ENCODE results near the gene LINGO3.
"Not testable (repeated sequence)": the region's sequence is repeated elsewhere in the genome, so short reads cannot be mapped to it uniquely, and the experiment has no call there.

Gene LINGO3

DNA sequence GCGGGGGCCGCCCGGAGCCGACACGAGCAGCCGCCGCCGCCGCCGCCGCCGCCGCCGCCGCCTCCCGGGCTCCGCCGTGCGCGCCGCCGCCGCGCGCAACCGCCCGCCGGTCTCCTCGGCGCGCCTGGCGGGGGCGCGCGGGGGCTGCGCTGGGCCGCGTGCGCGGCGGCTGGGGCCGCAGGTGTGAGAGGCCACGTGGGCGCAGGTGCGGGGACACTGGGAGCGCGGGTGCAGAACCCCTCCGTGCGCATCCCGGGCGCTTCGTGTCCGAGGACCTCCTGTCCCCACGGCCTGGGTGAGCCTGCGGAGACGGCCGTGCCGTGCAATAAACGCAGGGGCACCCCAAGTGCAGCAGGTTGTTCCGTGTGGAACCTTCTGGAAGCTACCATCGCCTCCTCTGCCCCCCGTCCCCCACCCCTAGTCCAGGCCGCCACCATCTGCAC, at the start of gene LINGO3:
Gene LINGO3, minus strand, starts transcription at position 41 of the 443 bp plus-strand sequence. CDS start 16,378 bp downstream, outside the sequence.
- DNase-seq (ENCODE audit: low spot score) = peak; percentile 81

- peak; percentile 36 for DNase-seq (ENCODE audit: low spot score)
These were observed 48.2 kb upstream of the LINGO3 start for GRCh38 chr19:2356036-2356646.

DNA sequence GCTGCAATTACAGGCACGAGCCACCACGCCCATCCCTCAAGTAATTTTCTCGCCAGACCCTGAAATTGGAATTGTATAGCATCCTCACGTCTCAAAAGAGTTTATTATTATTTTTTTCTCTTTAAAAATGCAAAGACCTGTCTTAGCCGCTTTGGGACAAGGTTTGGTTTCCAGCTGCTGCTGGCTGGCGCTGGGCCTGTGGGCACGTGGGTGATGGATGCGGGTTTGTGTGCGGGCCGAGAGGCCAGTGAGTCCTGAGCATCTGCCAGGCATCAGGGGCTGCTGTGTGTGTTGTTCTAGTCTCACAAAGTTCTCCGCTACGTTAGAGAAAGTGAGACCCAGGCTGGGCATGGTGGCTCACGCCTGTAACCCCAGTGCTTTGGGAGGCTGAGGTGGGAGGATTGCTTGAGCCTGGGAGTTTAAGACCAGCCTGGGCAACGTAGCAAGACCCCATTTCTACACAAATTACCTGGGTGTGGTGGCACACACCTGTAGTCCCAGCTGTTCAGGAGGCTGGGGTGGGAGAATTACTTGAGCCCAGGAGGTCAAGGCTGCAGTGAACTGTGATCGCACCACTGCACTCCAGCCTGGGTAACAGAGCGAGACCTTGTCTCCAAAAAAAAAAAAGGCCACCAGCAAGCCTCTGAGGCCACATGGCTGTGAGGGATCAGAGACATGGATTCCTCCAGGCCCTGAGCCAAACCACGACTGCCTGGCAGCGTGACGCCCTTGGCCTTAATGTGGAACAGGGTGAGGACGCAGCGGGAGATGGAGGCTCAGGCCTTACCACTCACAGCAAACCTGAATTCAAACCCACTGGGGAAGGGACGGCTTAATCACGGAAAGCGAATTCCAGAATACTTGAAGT, 47.4 kb upstream of the LINGO3 start:
- DNase-seq (ENCODE audit: low spot score) = no peak

GRCh38 chr19:2354670-2355069, 46.7 kb upstream of the LINGO3 start:
- no peak for DNase-seq (ENCODE audit: low spot score)

DNA sequence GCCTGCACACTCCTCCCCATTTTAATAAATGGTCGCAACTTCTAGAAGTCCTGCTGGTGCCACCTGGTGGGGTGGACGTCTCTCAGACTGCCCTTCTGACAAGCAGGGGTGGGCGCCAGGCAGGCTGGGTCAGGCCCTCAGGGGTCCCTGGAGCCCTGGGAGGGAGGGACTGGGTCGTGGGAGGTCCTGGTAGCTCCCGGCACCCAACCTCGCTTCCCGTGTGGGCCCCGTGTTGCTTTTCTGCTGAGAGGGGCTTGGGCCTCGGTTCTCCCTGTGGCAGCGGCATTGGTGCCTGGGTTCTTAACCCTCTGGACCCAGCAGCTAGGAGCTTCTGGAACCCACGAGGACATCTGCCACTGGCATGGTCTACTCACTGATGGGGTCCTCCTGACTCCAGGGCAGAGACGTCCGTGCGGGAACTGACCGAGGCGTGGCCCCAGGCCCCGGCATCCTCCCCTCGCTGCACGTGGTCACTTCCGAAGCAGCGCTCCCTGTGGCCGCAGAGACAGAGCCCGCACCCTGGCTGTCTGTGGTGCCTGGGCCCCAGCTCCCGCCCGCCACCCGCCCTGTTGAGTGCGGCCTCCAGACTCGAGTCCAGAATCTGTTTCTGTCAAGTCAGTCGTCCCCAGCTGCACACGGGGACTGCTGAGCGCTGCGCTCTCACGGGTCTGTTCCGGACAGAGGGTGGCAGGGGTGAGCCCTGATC, 46.1 kb upstream of the LINGO3 start:
- DNase-seq (ENCODE audit: low spot score) = no peak

DNA sequence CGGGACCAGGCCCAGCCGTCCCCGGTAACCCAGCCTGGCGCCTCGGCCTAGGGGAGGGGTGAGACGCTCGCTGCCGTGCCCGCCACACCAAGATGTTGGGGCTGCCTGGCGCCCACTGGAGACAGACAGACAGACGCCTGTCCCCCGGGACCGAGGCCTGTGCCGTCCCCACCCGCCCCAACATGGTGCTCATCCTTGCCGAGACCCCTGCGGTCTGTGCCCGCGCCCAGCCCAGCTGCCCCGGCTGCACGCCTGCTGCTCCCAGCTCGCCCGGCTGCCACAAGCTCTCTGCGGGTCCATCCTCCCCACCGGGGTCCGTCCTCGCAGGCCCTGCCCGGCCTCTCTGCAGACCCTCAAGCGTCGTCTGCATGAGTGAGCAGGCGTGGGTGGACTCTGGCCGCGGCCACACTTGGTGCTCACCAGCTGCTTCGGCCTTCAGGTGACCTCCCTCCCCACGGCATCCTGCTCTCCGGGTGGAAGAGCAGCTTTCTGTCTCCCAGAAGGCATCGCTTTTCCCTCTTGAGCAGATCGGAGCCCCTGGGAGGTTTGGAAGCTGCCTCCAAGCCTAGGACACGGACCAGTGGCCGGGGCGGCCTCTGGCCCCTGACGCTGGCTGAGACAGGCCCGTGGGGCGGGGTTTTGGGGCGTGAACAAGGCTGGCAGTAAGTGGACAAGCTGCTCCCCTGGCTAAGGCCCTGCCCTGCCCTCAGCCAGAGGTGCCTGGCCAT, 45.4 kb upstream of the LINGO3 start:
- no peak for DNase-seq (ENCODE audit: low spot score)

DNA sequence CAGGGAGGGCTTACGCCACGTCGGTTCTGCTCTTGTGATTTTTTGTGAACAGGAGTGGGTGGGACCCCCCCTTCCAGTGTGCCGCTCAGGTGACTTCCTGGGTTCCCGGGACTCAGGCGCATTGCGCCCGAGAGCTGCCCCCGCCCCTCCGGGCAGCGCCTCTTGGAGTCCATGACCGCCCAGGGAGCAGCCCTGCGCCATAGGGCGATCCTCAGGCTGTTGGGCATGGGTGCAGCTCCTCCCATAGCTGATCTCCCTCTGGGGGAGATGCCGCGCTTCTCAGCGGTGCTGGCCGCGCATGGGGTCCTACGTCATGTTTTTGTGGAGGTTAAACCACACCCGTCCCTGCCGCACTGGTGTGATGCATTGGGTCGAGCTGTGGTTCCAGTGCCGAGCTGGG, 44.2 kb upstream of the LINGO3 start:
- DNase-seq (ENCODE audit: low spot score) = no peak

GRCh38 chr19:2351591-2351990, 43.6 kb upstream of the LINGO3 start:
- no peak for DNase-seq (ENCODE audit: low spot score)

- DNase-seq (ENCODE audit: low spot score) = no peak
These were observed 42.7 kb upstream of the LINGO3 start for GRCh38 chr19:2350656-2351055.

GRCh38 chr19:2349818-2350217, 41.9 kb upstream of the LINGO3 start:
- DNase-seq (ENCODE audit: low spot score) = not testable (repeated sequence)

DNA sequence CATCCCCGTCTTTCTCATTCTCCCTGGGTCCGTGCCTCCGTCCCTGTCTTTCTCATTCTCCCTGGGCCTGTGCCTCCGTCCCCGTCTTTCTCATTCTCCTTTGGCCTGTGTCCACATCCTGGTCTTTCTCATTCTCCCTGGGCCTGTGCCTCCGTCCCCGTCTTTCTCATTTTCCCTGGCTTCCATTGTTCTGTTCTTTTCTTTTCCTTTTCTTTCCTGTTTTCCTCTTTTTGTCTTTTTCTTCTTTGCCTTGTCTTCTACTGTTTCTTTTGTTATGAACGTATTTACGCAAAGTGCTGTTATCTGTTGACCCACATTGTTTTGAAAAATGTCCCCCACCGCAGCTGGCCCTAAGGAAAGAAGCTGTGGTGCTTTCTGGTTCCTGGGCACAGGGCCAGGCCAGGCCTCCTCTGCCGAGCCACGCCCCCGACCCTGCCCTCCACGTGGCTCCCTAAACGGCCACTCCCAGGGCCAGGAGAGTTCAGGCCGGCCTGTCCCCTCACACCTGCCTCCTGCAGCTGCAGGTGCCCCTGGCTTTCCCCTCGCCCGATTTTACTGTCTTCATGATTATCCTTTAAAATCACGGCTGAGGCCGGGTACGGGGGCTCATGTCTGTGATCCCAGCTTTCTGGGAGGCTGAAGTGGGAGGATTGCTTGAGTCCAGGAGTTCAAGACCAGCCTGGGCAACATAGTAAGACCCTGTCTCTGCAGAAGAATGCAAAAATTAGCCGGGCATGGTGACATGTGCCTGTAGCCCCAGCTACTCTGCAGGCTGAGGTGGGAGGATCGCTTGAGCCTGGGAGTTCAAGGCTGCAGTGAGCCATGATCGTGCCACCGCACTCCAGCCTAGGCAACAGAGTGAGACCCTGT, 38.1 kb upstream of the LINGO3 start:
- no peak for DNase-seq (ENCODE audit: low spot score)

- DNase-seq (ENCODE audit: low spot score) = no peak
These were observed 37.1 kb upstream of the LINGO3 start for GRCh38 chr19:2345076-2345475.

GRCh38 chr19:2344381-2344870, 36.5 kb upstream of the LINGO3 start:
- DNase-seq (ENCODE audit: low spot score) = no peak

DNA sequence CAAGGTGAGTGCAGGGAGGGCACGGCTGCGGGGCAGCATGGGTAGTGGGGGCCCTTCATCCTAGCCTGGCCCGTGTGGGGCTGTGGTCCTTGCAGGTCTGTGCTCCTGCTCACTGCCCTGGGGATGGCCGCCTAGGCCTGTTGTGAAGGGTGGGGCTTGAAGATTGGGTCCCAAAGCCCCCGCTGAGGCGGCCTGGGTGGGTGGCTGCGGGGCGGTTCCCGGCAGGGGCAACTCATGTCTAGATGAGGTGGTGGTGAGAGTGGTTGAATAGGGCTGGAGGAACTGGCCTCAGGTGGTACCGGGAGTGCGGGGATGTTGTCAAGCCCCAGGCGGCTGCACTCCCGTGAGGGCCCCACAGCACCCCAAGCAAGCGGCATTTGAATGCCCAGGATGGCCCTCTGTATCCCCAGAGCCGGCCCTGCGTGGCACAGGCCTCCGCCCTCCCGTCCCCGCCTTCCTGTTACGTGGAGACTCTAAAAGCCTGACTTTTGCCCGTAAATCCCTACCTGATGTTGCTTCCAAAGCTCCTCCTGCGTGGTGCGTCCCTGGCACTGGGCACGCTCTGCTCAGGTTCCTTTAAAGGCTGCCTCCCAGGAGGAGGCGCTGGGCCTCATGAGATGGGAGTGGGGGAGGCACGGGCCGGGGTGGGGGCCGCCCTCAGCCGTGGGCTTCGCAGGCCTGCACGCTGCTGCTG, 35.5 kb upstream of the LINGO3 start:
- no peak for DNase-seq (ENCODE audit: low spot score)

GRCh38 chr19:2342656-2343288, 34.8 kb upstream of the LINGO3 start:
- no peak for DNase-seq (ENCODE audit: low spot score)

DNA sequence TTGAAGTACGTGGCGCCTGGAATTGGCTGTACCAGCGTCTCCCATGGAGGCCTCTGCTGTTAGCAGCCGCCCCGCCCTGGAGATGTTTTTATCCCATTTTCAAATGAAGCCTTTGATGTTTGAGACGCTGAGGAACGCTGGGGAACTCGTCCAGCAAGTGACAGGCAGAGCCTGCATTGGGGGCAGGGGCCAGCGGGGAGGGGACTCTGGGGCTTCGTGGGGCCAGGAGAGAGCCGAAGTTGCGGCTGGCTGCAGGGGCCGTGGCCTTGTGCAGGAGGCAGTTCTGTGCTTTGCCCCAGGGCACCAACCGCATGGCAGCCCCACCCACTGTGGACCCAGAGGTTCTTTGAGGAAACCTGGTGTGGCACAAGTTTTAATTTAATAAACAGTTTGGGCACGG, 34.0 kb upstream of the LINGO3 start:
- DNase-seq (ENCODE audit: low spot score) = no peak

DNA sequence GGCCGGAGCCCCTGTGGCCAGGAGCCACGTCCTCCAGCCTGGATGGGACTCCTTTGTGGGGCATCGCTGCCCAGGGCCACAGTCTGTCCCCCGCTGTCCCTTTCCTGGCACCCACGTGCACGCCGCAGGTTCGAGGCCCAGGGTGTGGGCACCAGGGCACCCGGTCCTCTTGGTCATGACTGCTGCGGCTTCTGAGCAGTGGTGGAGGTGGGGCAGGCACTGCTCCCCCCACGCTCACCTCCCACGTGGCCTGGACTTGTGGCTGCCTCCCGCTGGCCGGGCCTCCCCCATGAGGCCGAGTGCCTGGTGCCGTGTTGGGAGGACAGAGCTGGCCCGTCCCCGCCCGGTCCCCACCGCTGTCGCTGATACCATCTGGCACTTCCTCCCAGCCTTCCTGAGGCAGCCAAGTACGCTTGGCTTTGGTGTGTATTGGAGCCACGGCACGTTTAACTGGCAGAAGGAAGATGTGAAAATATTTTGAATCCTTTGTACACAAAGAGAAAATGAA, 33.3 kb upstream of the LINGO3 start:
- no peak for DNase-seq (ENCODE audit: low spot score)

- DNase-seq (ENCODE audit: low spot score) = no peak
These were observed 32.7 kb upstream of the LINGO3 start for GRCh38 chr19:2340496-2341243.

Data from D341Med (cell line).